Measurements from ENCODE around the gene SORBS2.

The SORBS2 gene

DNA sequence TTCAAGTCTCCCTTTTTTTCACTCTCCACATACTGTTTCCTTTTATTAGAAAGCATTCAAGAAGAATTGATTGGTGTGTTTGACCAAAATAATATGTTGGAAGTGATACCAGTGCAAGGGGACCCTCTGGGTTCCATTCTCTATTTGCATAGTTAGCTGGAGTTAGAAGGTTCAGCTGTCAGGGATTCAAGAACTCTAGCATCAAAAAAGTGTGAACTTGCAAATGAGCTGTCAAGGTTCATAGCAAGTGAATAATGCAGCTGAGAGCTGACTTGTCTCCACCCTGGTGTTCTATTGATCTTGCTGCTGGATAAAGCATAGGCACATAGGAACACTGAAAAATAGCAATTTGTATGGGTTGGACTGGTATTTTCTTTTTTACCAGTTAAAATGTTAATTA lies 73.2 kb downstream of the SORBS2 start:
- no peak for DNase-seq (ENCODE audit: low spot score)

- DNase-seq (ENCODE audit: low spot score) = no peak
Measured at GRCh38 chr4:185738038-185738552, 73.9 kb downstream of the SORBS2 start.

- DNase-seq (ENCODE audit: low spot score) = no peak
Measured at GRCh38 chr4:185737489-185738037, 74.4 kb downstream of the SORBS2 start.

- no peak for DNase-seq (ENCODE audit: low spot score)
Measured at GRCh38 chr4:185736882-185737281, 75.1 kb downstream of the SORBS2 start.

- DNase-seq (ENCODE audit: low spot score) = no peak
Measured at GRCh38 chr4:185735866-185736400, 76.1 kb downstream of the SORBS2 start.

- DNase-seq (ENCODE audit: low spot score) = no peak
Measured at GRCh38 chr4:185734930-185735329, 77.1 kb downstream of the SORBS2 start.

DNA sequence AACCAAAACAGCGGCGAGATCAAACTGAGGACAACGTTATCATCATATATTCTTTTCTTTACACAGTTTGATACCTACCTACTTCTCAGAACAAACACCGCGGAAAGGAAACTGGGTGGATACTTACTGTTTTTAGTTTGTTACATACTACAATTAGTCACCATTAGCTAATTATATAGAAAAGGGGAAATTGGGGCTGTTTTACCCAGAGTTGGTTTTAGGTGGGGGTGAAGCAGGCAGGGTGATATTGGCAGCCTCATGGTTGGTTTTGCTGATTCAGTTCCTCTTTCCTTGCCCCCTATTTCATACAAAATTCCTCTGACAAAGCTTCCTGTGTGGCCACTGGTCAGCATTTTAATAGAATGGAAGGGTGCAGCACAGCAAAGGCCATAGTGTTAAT lies 77.8 kb downstream of the SORBS2 start:
- no peak for DNase-seq (ENCODE audit: low spot score)

GRCh38 chr4:185730849-185731608 lies 81.0 kb downstream of the SORBS2 start:
- no peak for DNase-seq (ENCODE audit: low spot score)

- DNase-seq (ENCODE audit: low spot score) = no peak
Measured at GRCh38 chr4:185730387-185730786, 81.6 kb downstream of the SORBS2 start.

GRCh38 chr4:185729391-185729804 lies 82.6 kb downstream of the SORBS2 start:
- DNase-seq (ENCODE audit: low spot score) = no peak

DNA sequence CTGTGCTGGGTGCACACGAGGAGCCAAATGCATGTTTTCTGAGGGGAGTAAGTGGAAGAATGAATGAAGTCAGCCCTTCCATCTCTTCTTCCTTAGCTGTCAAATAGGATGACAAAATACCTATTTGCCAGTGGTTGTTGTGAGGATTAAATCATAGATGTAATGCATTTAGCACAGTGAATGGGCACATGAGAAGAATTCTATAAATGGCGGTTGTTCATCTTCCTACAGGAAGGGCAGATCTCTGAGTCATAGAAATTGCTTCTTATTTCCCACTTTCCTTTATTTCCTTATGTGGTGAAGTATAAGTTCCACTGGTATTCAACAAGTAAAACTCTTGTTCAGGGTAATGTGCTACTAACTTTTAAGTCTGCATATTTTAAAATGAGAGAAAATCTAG lies 83.1 kb downstream of the SORBS2 start:
- DNase-seq (ENCODE audit: low spot score) = no peak

- DNase-seq (ENCODE audit: low spot score) = no peak
Measured at GRCh38 chr4:185726931-185727330, 85.1 kb downstream of the SORBS2 start.

DNA sequence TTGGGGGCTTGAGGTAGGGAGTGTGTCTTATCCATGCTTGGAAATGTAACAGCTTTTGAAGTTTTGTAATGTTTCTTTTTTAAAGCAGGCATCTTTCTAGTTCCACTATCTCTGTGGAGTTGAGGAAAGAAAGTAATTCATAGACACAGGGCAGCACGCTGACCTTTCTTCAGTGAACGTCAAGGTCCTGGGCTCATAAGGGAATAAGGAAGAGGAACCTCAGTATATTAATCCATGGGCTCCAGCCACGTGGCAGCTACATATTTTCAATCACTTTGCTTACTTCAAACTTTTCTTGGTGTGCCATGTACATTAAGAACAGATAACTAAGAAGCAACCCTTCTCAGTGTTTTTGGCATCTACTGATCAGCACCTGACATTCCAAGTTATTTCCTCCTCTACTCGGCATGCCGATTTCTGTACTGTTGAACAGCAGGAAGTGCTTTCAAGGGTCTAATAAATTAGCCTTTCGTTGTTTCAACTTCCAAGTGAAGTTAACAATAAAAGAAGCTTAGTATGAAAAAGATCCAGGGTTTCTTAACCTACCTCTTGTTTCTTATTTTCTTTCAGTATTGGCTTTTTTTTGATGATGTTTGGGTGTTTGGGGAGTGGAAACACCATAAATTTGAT lies 88.2 kb downstream of the SORBS2 start:
- DNase-seq (ENCODE audit: low spot score) = no peak

DNA sequence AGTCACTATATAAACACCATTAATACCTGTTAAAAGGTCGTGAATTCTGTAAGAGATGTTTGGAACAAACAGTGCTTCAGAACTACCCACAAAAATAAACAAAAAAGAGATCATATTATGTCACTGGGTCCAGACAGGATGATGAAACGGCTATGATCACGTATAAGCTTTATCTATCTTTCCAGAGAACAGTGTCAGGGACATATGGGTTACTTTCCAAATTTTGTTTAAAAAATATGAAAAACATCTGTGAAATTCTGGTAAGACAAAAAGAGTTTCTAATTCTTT lies 90.0 kb downstream of the SORBS2 start:
- no peak for DNase-seq (ENCODE audit: low spot score)

DNA sequence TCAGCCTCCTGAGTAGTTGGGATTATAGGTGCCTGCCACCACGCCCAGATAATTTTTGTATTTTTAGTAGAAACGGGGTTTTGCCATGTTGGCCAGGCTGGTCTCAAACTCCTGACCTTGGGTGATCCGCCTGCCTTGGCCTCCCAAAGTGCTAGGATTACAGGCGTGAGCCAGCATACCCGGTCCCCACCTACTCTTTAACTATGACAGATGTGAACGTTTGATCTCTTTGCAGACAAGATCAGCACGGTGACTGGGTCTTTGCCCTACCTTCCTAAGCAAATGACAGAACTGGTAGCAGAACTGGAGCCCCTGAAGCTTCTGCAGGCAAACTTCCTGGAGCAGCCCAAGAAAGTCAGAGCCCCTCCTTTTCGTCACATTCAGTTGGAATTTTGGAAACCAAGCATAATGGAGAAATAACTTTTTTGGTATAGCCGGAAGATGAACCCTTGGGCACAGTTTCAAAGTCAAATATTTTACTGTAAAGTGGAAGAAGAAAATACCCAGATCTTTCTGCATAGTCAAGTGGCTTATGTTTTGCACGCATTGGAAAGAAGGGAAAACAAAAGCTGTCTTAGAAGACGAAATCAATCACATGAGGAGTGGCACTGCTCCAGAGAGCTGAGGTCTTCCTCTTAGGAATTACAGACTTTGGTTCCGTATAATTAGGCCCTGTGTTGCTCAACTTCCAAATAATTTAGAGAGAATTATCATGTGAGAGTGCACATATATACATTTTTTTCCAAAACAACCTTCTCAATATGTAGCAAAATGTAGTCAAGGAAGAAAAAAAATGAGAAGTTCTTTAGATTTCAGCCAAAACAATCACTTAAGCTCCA lies 90.6 kb downstream of the SORBS2 start:
- no peak for DNase-seq (ENCODE audit: low spot score)

GRCh38 chr4:185719500-185719858 lies 92.5 kb downstream of the SORBS2 start:
- DNase-seq (ENCODE audit: low spot score) = no peak

DNA sequence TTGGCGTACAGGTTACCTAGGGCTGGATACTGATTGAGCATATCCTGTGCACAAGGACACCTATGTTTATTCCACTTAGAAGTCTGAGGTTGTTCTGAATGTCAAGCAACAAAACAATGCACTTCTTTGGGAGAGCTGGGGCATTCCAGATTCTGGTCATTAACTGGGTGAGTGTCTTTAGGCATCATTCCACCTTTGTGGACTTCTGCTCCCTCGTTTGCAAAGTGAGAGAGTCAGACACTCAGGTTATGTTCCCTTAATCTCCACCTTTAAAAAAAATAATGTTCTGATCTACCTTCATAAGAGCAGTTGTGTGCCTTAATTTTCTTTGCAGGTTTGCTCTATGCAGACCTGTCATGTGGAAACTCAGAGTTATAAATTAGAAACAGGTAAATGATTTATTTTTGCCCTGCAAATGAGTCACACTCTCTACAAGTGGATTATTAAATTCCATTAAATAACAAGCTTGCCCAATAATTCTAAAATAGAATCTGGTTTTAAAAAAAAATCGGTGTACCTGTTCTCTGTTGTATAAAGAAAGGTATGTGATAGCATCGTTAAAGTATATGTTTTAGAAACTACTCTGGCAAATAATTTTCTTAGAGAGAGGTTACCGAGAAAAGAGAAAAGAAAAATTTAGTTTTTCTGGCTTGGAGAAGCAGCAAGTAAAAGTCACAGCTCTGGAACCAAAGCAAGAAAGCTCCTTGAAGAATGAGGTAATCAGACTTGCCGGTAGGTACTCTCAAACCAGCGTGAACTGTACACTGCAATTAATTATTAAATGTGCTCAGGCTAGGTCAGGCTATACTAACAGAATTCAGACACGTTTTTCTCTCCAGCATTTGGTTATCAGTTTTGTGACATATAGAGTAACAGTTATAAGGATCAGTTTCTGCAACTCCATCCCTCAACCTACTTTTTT lies 93.2 kb downstream of the SORBS2 start:
- no peak for DNase-seq (ENCODE audit: low spot score)

- DNase-seq (ENCODE audit: low spot score) = no peak
Measured at GRCh38 chr4:185717377-185717741, 94.6 kb downstream of the SORBS2 start.

GRCh38 chr4:185716577-185717376 lies 95.2 kb downstream of the SORBS2 start:
- DNase-seq (ENCODE audit: low spot score) = no peak

GRCh38 chr4:185716141-185716551 lies 95.8 kb downstream of the SORBS2 start:
- no peak for DNase-seq (ENCODE audit: low spot score)
